ENCODE measurements around the gene CYB561D2. TPM values are rescaled to one million over a fixed set of nuclear protein-coding genes. Genes with fewer than 3 reads are reported as not detected.

Gene CYB561D2
- total and polyA plus RNA-seq, 2 of the 13 experiments (the other 11 are each of a cell fraction or from before 2014, with no cell fraction given), result 11.1 to 17.2 TPM

DNA sequence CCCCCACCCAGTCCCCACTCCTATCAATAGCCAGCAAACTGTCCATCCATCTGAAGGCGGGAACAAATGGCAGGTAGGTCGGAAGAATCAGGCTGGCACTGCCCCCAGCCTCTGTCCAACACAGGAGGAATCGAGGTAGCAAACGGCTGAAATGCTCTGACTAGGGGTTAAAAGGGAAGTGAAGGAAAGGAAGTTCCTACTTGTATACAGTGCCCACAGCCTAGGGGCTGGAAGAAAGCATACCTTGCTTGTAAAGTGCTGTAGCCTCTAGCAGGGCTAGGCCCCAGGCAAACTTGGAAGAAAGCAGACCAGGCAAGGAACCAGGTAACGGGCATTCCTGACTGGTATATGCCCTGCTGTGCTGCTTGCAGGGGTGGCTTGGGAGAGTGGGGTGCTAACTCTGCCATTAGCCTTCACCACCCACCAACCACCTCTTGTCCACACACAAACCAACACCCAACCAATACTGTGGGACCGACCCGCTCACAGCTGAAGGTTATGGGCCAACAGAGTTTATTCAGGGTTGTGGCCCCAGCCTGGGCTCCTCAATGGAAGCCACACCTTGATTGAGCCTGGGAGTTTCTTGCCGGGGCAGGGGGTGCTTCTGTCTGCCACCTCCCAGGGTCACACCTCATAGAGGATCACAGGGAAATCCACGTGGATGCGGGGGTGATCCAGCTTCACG is 25.0 kb upstream of the CYB561D2 start:
- TF ChIP-seq AGO2 (optimal IDR thresholded peaks at IDR 0.05; ENCODE audit: low read depth, low read length), result peak; percentile 26
- TF ChIP-seq, protein P1, sequence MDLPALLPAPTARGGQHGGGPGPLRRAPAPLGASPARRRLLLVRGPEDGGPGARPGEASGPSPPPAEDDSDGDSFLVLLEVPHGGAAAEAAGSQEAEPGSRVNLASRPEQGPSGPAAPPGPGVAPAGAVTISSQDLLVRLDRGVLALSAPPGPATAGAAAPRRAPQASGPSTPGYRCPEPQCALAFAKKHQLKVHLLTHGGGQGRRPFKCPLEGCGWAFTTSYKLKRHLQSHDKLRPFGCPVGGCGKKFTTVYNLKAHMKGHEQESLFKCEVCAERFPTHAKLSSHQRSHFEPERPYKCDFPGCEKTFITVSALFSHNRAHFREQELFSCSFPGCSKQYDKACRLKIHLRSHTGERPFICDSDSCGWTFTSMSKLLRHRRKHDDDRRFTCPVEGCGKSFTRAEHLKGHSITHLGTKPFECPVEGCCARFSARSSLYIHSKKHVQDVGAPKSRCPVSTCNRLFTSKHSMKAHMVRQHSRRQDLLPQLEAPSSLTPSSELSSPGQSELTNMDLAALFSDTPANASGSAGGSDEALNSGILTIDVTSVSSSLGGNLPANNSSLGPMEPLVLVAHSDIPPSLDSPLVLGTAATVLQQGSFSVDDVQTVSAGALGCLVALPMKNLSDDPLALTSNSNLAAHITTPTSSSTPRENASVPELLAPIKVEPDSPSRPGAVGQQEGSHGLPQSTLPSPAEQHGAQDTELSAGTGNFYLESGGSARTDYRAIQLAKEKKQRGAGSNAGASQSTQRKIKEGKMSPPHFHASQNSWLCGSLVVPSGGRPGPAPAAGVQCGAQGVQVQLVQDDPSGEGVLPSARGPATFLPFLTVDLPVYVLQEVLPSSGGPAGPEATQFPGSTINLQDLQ (CRISPR knock-in tag; IDR thresholded peaks at IDR 0.05), result no peak
- H3K4me1 ChIP-seq (ENCODE audit: insufficient read depth, low read length), result peaks cover 60% of the 10 kb centered on the region
- BruUV-seq (replicated peaks), result no TSS peak
- 90% methylated on average over 6 of the region's 11 CpGs for WGBS (ENCODE audit: low lambda C conversion rate)
- no peaks in the 10 kb centered on the region; a peak in 1 of 5 replicates for H3K27me3 ChIP-seq (ENCODE audit: control insufficient read depth in 1 of 2, insufficient read depth in 2 of 2, low read length in 2 of 2)
- POLR2A ChIA-PET, result interaction anchor here (0.5 to 13.0 kb wide), 3 partner anchors 11 to 25 kb away, joined by 4 to 222 read pairs (median 58); partner anchors contain the start of genes HYAL1, HYAL3 and NAA80
- H3K4me3 ChIP-seq (replicated peaks in 1 of 3; ENCODE audit: insufficient read depth in 1 of 3, low read depth in 2 of 3, low read length in 3 of 3), result no peak overlapping the region
- ATAC-seq (no peak), FAIRE-seq (no peak), DNase-seq (ENCODE audit: low spot score) (no peak)
- CTCF ChIA-PET (ENCODE audit: low intra/inter-chr PET ratio, low total read pairs), result no interaction called here
- H3K36me3 ChIP-seq (replicated peaks in 1 of 2; ENCODE audit: control insufficient read depth in 1 of 2, insufficient read depth in 2 of 2, low read length in 2 of 2), result peaks cover 5 to 23% of the 10 kb centered on the region in 2 experiments
- in situ Hi-C loops (cut with HindIII; ENCODE audit: extremely low pct_ligation_motif_present, low pct_unique_long_range_greater_than_20kb) (no loop called here), intact Hi-C loops (cut with micrococcal nuclease; ENCODE audit: unreplicated experiment) (no loop called here)
- H3K4me2 ChIP-seq (ENCODE audit: low read depth, low read length), result no peak overlapping the region
- no peaks in the 10 kb centered on the region for H4K20me1 ChIP-seq (ENCODE audit: insufficient read depth, low read length)
- peaks cover 16% of the 10 kb centered on the region for H3K79me2 ChIP-seq (ENCODE audit: insufficient read depth, low read length)
- H2AFZ ChIP-seq (ENCODE audit: low read length), result no peak overlapping the region
- no peak overlapping the region for H3K27ac ChIP-seq (ENCODE audit: extremely low read length, insufficient read depth, low read length)
- H3K9me3 ChIP-seq (ENCODE audit: low read length), result no peaks in the 10 kb centered on the region
- H3K9ac ChIP-seq (ENCODE audit: insufficient read depth, low read depth, low read length), result no peak overlapping the region

DNA sequence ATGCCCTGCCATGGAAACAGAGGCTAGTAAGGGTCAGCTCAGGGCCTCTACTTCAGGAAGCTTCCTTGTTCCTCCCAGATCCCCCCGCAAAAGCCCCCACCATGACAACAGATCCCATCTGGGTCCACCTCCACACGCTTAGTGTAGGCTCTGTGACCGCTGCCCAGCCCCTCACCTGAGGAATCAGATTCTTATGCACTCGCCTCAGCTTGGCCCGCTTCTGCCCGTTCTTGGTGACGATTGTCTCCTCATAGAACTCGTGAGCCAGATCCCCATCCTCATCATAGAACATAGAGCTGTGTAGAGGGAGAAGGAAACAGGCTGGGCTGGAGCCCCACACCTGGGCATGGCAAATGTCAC is 24.5 kb upstream of the CYB561D2 start:
- H3K36me3 ChIP-seq (replicated peaks in 1 of 2; ENCODE audit: control insufficient read depth in 1 of 2, insufficient read depth in 2 of 2, low read length in 2 of 2), result peaks cover 8 to 28% of the 10 kb centered on the region in 2 experiments
- no peak overlapping the region for H2AFZ ChIP-seq (ENCODE audit: low read length)
- no TSS peak for BruUV-seq (replicated peaks)
- CTCF ChIA-PET (ENCODE audit: low intra/inter-chr PET ratio, low total read pairs), result no interaction called here
- H3K27me3 ChIP-seq (ENCODE audit: control insufficient read depth in 1 of 2, insufficient read depth in 2 of 2, low read length in 2 of 2), result no peaks in the 10 kb centered on the region
- H4K20me1 ChIP-seq (ENCODE audit: insufficient read depth, low read length), result no peaks in the 10 kb centered on the region
- FAIRE-seq (no peak), DNase-seq (ENCODE audit: low spot score) (no peak), ATAC-seq (no peak)
- H3K9ac ChIP-seq (ENCODE audit: insufficient read depth, low read depth, low read length), result no peak overlapping the region
- no peak overlapping the region for H3K4me2 ChIP-seq (ENCODE audit: low read depth, low read length)
- WGBS (ENCODE audit: low lambda C conversion rate), result 87% methylated on average over 8 of the region's 8 CpGs
- H3K9me3 ChIP-seq (ENCODE audit: low read length), result no peaks in the 10 kb centered on the region
- POLR2A ChIA-PET, result interaction anchor here (3.5 kb wide), 1 partner anchor 11 kb away, joined by 66 read pairs; no protein-coding TSS in a partner anchor
- H3K27ac ChIP-seq (ENCODE audit: extremely low read length, insufficient read depth, low read length), result no peak overlapping the region
- in situ Hi-C loops (cut with HindIII; ENCODE audit: extremely low pct_ligation_motif_present, low pct_unique_long_range_greater_than_20kb), result no loop called here
- no peak for TF ChIP-seq MXI1 (IDR thresholded peaks at IDR 0.05; ENCODE audit: borderline replicate concordance, low read depth, low read length)
- peak; percentile 18 for TF ChIP-seq AGO2 (optimal IDR thresholded peaks at IDR 0.05; ENCODE audit: low read depth, low read length)
- TF ChIP-seq, protein P2, sequence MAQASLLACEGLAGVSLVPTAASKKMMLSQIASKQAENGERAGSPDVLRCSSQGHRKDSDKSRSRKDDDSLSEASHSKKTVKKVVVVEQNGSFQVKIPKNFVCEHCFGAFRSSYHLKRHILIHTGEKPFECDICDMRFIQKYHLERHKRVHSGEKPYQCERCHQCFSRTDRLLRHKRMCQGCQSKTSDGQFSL (CRISPR knock-in tag; IDR thresholded peaks at IDR 0.05), result no peak
- no peak for TF ChIP-seq KAT2B (IDR thresholded peaks at IDR 0.05; ENCODE audit: borderline replicate concordance, low read depth, low read length)
- intact Hi-C loops (cut with micrococcal nuclease; ENCODE audit: unreplicated experiment), result no loop called here
- H3K79me2 ChIP-seq (ENCODE audit: insufficient read depth, low read length), result peaks cover 13% of the 10 kb centered on the region
- peaks cover 60% of the 10 kb centered on the region for H3K4me1 ChIP-seq (ENCODE audit: insufficient read depth, low read length)
- no peak overlapping the region for H3K4me3 ChIP-seq (replicated peaks in 1 of 3; ENCODE audit: insufficient read depth in 1 of 3, low read depth in 2 of 3, low read length in 3 of 3)
